H1 (cell line): ENCODE results near the gene DDX50. TPM values are rescaled to one million over a fixed set of nuclear protein-coding genes. Genes with fewer than 3 reads are reported as not detected.

Experiments used
- ATF3 ChIP-seq: IDR thresholded peaks from 2 replicates; pipeline ENCODE4 v1.6.1; 2011; ENCODE audit warnings: low read depth, mild to moderate bottlenecking, low read length; ENCODE audit not compliant: insufficient read depth
- BACH1 ChIP-seq: IDR thresholded peaks from 2 replicates; pipeline ENCODE4 v1.6.1; 2012; ENCODE audit warnings: low read length, improper control_type of control experiment
- BCL11A ChIP-seq, 2 experiments: IDR thresholded peaks; one replicate each; pipeline ENCODE4 v1.6.1; 2011; ENCODE audit warnings: low read depth in 2 of 2, low read length in 2 of 2, mild to moderate bottlenecking in 2 of 2
- BRCA1 ChIP-seq: IDR thresholded peaks from 2 replicates; pipeline ENCODE4 v1.6.1; 2012; ENCODE audit warnings: low read depth, low read length, improper control_type of control experiment
- CHD7 ChIP-seq: fragments of 300-600 bp; sonication (generic); IDR thresholded peaks from 2 replicates; pipeline ENCODE4 v1.7.1; 2012; ENCODE audit warnings: low read length, moderate library complexity, mild to moderate bottlenecking, inconsistent platforms; ENCODE audit not compliant: insufficient replicate concordance
- FOSL1 ChIP-seq: IDR thresholded peaks from 2 replicates; pipeline ENCODE4 v1.6.1; 2011; ENCODE audit warnings: mild to moderate bottlenecking, low read depth, low read length, moderate library complexity; ENCODE audit not compliant: insufficient read depth
- NRF1 ChIP-seq: IDR thresholded peaks from 2 replicates; pipeline ENCODE4 v1.6.1; 2011; ENCODE audit warnings: mild to moderate bottlenecking, low read depth, low read length, improper control_type of control experiment
- RXRA ChIP-seq: IDR thresholded peaks from 2 replicates; pipeline ENCODE4 v1.6.1; 2011; ENCODE audit warnings: low read depth, mild to moderate bottlenecking, low read length, moderate library complexity; ENCODE audit not compliant: insufficient read depth
- SIX5 ChIP-seq: IDR thresholded peaks from 2 replicates; pipeline ENCODE4 v1.6.1; 2011; ENCODE audit warnings: mild to moderate bottlenecking, low read depth, low read length
- TAF1 ChIP-seq: IDR thresholded peaks from 2 replicates; pipeline ENCODE4 v1.6.1; 2011; ENCODE audit warnings: mild to moderate bottlenecking, low read depth, low read length
- ZNF274 ChIP-seq: IDR thresholded peaks from 2 replicates; pipeline ENCODE4 v1.7.0; 2012; ENCODE audit warnings: low read length, borderline replicate concordance; ENCODE audit errors: extremely low read depth
- polyA plus RNA-seq, 7 experiments: library from polyadenylated mRNA; depleted of rRNA in 3 of 7; stranded (reverse) in 5 of 7; unstranded in 2 of 7; fragments of >200 nt in 5 of 7; fragments of 200-250 nt in 2 of 7; gene quantifications; 1 replicate in 5 of 7; 2 replicates in 1 of 7; 4 replicates in 1 of 7; pipeline versions ENCODE4 v1.2.1 to v1.2.3, GENCODE V29; 2011 to 2013; ENCODE audit warnings: missing spikeins in 2 of 7, mixed read lengths in 2 of 7
- total RNA-seq: library from RNA; stranded (reverse); fragmentation: NEBNext Ultra II Directional; extraction: Animal tissue kit (Norgen Biotek cat#: 25700); gene quantifications from 2 replicates; pipeline ENCODE4 v1.2.1, GENCODE V29; 2021

DDX50 gene
- total and polyA plus RNA-seq, 2 of the 8 experiments (the other 6 are each of a cell fraction or from before 2014, with no cell fraction given): 20.0 to 36.5 TPM

GRCh38 chr10:68899186-68899745, 1.8 kb upstream of the DDX50 start (continued):
- no peak for TF ChIP-seq CHD7
- no peak for TF ChIP-seq NRF1
- TF ChIP-seq FOSL1: no peak
- no peak for TF ChIP-seq TAF1
- no peak for TF ChIP-seq BCL11A (IDR thresholded peaks at IDR 0.05; ENCODE audit: low read depth in 2 of 2, low read length in 2 of 2)
- TF ChIP-seq BACH1: no peak
- TF ChIP-seq ATF3: no peak
- no peak for TF ChIP-seq BRCA1
- TF ChIP-seq RXRA: no peak
- no peak for TF ChIP-seq ZNF274
- TF ChIP-seq SIX5: no peak
